PC-3 (cell line): Measurements from ENCODE around the gene PPM1D.

ENCODE experiments used
- EZH2phosphoT487 ChIP-seq: fragments of 300-600 bp; sonication (generic); IDR thresholded peaks from 2 replicates; pipeline ENCODE4 v1.6.1; 2018; ENCODE audit warnings: mild to moderate bottlenecking, antibody characterized with exemption, low read length, borderline replicate concordance
- TF ChIP-seq, protein P1 (sequence below): fragments of 300-600 bp; sonication (generic); conservative IDR thresholded peaks from 2 replicates; pipeline ENCODE4 v1.5.1; 2017; ENCODE audit warnings: antibody characterized with exemption, low read depth, mild to moderate bottlenecking, low read length

DNA sequence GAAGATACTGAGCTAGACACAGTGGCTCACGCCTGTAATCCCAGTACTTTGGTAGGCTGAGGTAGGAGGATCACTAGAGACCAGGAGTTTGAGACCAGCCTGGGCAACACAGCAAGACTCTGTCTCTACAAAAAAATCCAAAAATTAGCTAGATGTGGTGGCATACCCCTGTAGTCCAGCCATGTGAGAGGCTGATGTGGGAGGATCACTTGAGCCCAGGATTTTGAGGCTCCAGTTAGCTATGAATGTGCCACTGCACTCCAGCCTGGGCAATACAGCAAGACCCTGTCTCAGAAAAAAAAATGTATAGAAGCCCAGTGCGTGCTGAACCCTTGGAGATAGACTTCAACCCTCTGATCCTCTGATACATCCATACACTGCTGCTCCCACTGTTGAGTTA lies 7.2 kb upstream of the PPM1D start:
- TF ChIP-seq, protein P1, sequence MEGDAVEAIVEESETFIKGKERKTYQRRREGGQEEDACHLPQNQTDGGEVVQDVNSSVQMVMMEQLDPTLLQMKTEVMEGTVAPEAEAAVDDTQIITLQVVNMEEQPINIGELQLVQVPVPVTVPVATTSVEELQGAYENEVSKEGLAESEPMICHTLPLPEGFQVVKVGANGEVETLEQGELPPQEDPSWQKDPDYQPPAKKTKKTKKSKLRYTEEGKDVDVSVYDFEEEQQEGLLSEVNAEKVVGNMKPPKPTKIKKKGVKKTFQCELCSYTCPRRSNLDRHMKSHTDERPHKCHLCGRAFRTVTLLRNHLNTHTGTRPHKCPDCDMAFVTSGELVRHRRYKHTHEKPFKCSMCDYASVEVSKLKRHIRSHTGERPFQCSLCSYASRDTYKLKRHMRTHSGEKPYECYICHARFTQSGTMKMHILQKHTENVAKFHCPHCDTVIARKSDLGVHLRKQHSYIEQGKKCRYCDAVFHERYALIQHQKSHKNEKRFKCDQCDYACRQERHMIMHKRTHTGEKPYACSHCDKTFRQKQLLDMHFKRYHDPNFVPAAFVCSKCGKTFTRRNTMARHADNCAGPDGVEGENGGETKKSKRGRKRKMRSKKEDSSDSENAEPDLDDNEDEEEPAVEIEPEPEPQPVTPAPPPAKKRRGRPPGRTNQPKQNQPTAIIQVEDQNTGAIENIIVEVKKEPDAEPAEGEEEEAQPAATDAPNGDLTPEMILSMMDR, result no peak
- TF ChIP-seq EZH2phosphoT487, result no peak
